ELR (cell line): Measurements from ENCODE around the gene CFAP61.
A peak's percentile ranks its signal among the peaks of the same experiment; 100 is the strongest.

Experiments
- DNase-seq: peaks from one replicate; pipeline ENCODE4 v3.0.0-alpha.2; 2015; ENCODE audit warnings: low read depth

Gene CFAP61

GRCh38 chr20:20399531-20400500 lies 347.5 kb downstream of the CFAP61 start:
- no peak for DNase-seq

GRCh38 chr20:20401991-20402390 lies 349.7 kb downstream of the CFAP61 start:
- no peak for DNase-seq

- DNase-seq, result no peak
These were observed 352.3 kb downstream of the CFAP61 start for GRCh38 chr20:20404633-20405032.

GRCh38 chr20:20405623-20406022 lies 353.3 kb downstream of the CFAP61 start:
- no peak for DNase-seq

GRCh38 chr20:20406306-20406705 lies 354.0 kb downstream of the CFAP61 start:
- no peak for DNase-seq

- DNase-seq, result peak; percentile 49
These were observed 355.8 kb downstream of the CFAP61 start for GRCh38 chr20:20407891-20408805.

GRCh38 chr20:20409331-20409730 lies 357.0 kb downstream of the CFAP61 start:
- DNase-seq, result no peak
